Upper lobe of right lung (tissue), 1 donor: ENCODE data around the gene SLX9. TPM values are rescaled to one million over a fixed set of nuclear protein-coding genes. Genes with fewer than 3 reads are reported as not detected.

Experiments used
- ATAC-seq: fragments of 200-7000 bp; cut with Tn5 transposase; one replicate; pipeline ENCODE4 v1.9.1; 2020; ENCODE audit warnings: mild to moderate bottlenecking, moderate library complexity
- DNase-seq: peaks from one replicate; pipeline ENCODE4 v3.0.0-alpha.2; 2020
- H3K27ac ChIP-seq: fragments of 200-600 bp; one replicate; pipeline ENCODE4 v1.8.0; 2022
- H3K27me3 ChIP-seq: fragments of 200-600 bp; one replicate; pipeline ENCODE4 v1.8.0; 2022; ENCODE audit warnings: mild to moderate bottlenecking
- H3K36me3 ChIP-seq: fragments of 200-600 bp; one replicate; pipeline ENCODE4 v1.8.0; 2022
- H3K4me1 ChIP-seq: fragments of 200-600 bp; one replicate; pipeline ENCODE4 v1.8.0; 2022
- H3K4me3 ChIP-seq: fragments of 200-600 bp; one replicate; pipeline ENCODE4 v1.8.0; 2022; ENCODE audit warnings: mild to moderate bottlenecking
- H3K9me3 ChIP-seq: fragments of 200-600 bp; one replicate; pipeline ENCODE4 v1.8.0; 2022
- CTCF ChIP-seq: fragments of 200-600 bp; IDR thresholded peaks from one replicate; pipeline ENCODE4 v1.8.0; 2022; ENCODE audit warnings: antibody characterized with exemption
- intact Hi-C: fragments of 100-400 bp; cut with DNase I; formaldehyde crosslinking; loops from one replicate; pipeline ENCODE4 v1.11.0; 2022
- total RNA-seq: library from RNA; stranded (reverse); fragmentation: NEBNext Ultra II Directional; extraction: Animal tissue kit (Norgen Biotek cat#: 25700); gene quantifications from one replicate; pipeline ENCODE4 v1.2.1, GENCODE V29; 2021
- donor health status: DM: no; HTN: yes; CAD: no; lungs with severe emphysema.

Gene SLX9
- total RNA-seq, 1 donor from 2014 or later: 22.8 TPM

- intact Hi-C loops: no loop called here
- ATAC-seq: no peak
- no peak for TF ChIP-seq CTCF
- no peaks in the 10 kb centered on the region for H3K27me3 ChIP-seq
- peak; percentile 59 for DNase-seq
- no peak overlapping the region for H3K4me3 ChIP-seq
- no peak overlapping the region for H3K27ac ChIP-seq
- H3K36me3 ChIP-seq: no peaks in the 10 kb centered on the region
- H3K9me3 ChIP-seq: no peaks in the 10 kb centered on the region
- peaks cover 7% of the 10 kb centered on the region for H3K4me1 ChIP-seq
Observed at GRCh38 chr21:44951186-44951915, 11.5 kb downstream of the SLX9 start.

- intact Hi-C loops: no loop called here
- no peak for ATAC-seq
Observed at GRCh38 chr21:44952116-44952928, 12.5 kb downstream of the SLX9 start.

GRCh38 chr21:44952929-44953627, 13.2 kb downstream of the SLX9 start:
- no peaks in the 10 kb centered on the region for H3K9me3 ChIP-seq
- no peak overlapping the region for H3K4me3 ChIP-seq
- H3K36me3 ChIP-seq: peaks cover 5% of the 10 kb centered on the region
- no peak for TF ChIP-seq CTCF
- H3K27me3 ChIP-seq: no peaks in the 10 kb centered on the region
- peaks cover 7% of the 10 kb centered on the region for H3K4me1 ChIP-seq
- no peak overlapping the region for H3K27ac ChIP-seq
- no peak for ATAC-seq
- DNase-seq: peak; percentile 60
- intact Hi-C loops: no loop called here

More at GRCh38 chr21:44952116-44952928, 12.5 kb downstream of the SLX9 start:
- Histone ChIP-seq H3K36me3 (peaks cover 5% of the 10 kb centered on the region), H3K4me3 (no peak overlapping the region), H3K9me3 (no peaks in the 10 kb centered on the region), H3K27ac (no peak overlapping the region), H3K4me1 (peaks cover 7% of the 10 kb centered on the region), H3K27me3 (no peaks in the 10 kb centered on the region)
- DNase-seq: peak; percentile 61
- TF ChIP-seq CTCF: no peak

GRCh38 chr21:44953628-44954021, 13.8 kb downstream of the SLX9 start:
- Histone ChIP-seq H3K36me3 (peaks cover 5% of the 10 kb centered on the region), H3K9me3 (no peaks in the 10 kb centered on the region), H3K4me1 (peaks cover 7% of the 10 kb centered on the region), H3K27ac (no peak overlapping the region), H3K27me3 (no peaks in the 10 kb centered on the region), H3K4me3 (no peak overlapping the region)
- DNase-seq: peak; percentile 52
- ATAC-seq: no peak
- no peak for TF ChIP-seq CTCF
- intact Hi-C loops: no loop called here

GRCh38 chr21:44954281-44954771, 14.5 kb downstream of the SLX9 start:
- H3K36me3 ChIP-seq: peaks cover 5% of the 10 kb centered on the region

More at GRCh38 chr21:44954281-44954771, 14.5 kb downstream of the SLX9 start:
- ATAC-seq (no peak), DNase-seq (peak; percentile 61)
- Histone ChIP-seq H3K27me3 (no peaks in the 10 kb centered on the region), H3K4me1 (peaks cover 12% of the 10 kb centered on the region), H3K4me3 (no peak overlapping the region), H3K9me3 (no peaks in the 10 kb centered on the region), H3K27ac (no peak overlapping the region)
- no peak for TF ChIP-seq CTCF
- intact Hi-C loops: no loop called here
